BJ (cell line): ENCODE data around the gene ESRRG. TPM values are rescaled to one million over a fixed set of nuclear protein-coding genes. Genes with fewer than 3 reads are reported as not detected.

Experiments used
- CTCF ChIA-PET: fragments of 350-600 bp; formaldehyde crosslinking; extraction: SDS; loops from one replicate; lab custom pipeline; 2021; ENCODE audit warnings: antibody characterized with exemption, inconsistent platforms; lab: Yijun Ruan, JAX
- POLR2A ChIA-PET: fragments of 300-600 bp; sonication (Branson Sonifier 250); formaldehyde crosslinking; extraction: SDS; loops from one replicate; lab custom pipeline; 2021; ENCODE audit warnings: antibody characterized with exemption; lab: Charles Lee
- DNase-seq: peaks from one replicate; pipeline ENCODE4 v3.0.0-alpha.2; 2011; ENCODE audit warnings: low read depth
- H3K27me3 ChIP-seq: 2 replicates; pipeline ENCODE4 v1.6.0; 2011; ENCODE audit warnings: low read length; ENCODE audit not compliant: control insufficient read depth, insufficient read depth
- H3K36me3 ChIP-seq: 2 replicates; pipeline ENCODE4 v1.5.1; 2011; ENCODE audit warnings: low read length; ENCODE audit not compliant: control insufficient read depth, insufficient read depth
- H3K4me3 ChIP-seq: 2 replicates; pipeline ENCODE4 v1.5.1; 2011; ENCODE audit warnings: low read depth, mild to moderate bottlenecking, control low read depth, low read length
- polyA plus RNA-seq: library from polyadenylated mRNA; depleted of rRNA; stranded (reverse); fragments of >200 nt; gene quantifications from 2 replicates; pipeline ENCODE4 v1.2.3, GENCODE V29; 2011
- TF ChIP-seq, protein P1 (sequence below): IDR thresholded peaks from 2 replicates; pipeline ENCODE4 v1.5.1; 2011; ENCODE audit warnings: low read depth, mild to moderate bottlenecking, control low read depth, inconsistent platforms, low read length, moderate library complexity; ENCODE audit not compliant: insufficient read depth

The ESRRG gene
- polyA plus RNA-seq, 1 experiment: 0.05 TPM

DNA sequence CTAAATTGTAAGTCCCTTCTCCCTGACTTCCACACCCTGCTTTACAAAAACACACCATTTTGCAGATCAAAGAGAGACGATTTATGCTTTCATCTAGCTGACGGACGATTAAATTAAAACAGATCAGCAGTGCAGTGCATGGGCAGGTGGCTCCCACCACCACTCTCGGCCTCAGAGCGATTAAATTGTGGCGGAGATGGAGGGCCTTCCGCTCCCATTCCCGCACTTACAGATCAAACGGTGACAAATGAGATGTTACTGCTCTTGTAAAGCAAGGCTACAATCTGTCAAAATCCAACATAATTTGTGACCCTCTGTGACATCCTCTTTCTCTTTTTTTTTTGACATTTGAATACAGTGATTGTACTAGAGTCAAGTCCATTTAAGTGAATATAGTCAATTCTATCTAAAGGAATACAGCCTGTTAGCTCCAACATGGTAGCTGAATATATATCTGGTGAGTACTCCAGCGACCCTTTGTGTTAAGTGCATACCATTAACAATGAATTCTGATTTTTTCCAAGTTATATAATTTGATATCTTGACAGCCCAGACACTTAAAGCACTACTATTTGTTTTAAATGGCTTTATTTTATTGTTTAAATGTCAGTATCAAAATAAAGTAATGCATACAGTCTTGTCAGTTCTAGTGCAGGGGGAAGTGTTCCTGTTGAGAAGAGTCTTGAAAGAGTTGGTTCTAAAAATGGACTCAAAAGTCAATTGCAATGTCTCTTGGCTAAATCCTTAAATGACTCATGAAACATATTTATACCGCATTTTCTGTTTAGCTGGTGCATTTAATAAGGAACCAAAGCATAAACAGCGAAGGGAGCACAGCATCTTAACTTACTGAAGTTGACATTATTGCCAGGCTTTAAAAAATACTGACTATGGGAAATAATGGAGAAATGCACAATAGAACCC is 109.0 kb downstream of the ESRRG start:
- no peak for DNase-seq
- TF ChIP-seq, protein P1, sequence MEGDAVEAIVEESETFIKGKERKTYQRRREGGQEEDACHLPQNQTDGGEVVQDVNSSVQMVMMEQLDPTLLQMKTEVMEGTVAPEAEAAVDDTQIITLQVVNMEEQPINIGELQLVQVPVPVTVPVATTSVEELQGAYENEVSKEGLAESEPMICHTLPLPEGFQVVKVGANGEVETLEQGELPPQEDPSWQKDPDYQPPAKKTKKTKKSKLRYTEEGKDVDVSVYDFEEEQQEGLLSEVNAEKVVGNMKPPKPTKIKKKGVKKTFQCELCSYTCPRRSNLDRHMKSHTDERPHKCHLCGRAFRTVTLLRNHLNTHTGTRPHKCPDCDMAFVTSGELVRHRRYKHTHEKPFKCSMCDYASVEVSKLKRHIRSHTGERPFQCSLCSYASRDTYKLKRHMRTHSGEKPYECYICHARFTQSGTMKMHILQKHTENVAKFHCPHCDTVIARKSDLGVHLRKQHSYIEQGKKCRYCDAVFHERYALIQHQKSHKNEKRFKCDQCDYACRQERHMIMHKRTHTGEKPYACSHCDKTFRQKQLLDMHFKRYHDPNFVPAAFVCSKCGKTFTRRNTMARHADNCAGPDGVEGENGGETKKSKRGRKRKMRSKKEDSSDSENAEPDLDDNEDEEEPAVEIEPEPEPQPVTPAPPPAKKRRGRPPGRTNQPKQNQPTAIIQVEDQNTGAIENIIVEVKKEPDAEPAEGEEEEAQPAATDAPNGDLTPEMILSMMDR: no peak
- ChIA-PET CTCF (no interaction called here), POLR2A (no interaction called here)
- no peaks in the 10 kb centered on the region for H3K36me3 ChIP-seq
- no peaks in the 10 kb centered on the region for H3K27me3 ChIP-seq
- H3K4me3 ChIP-seq: no peak overlapping the region

DNA sequence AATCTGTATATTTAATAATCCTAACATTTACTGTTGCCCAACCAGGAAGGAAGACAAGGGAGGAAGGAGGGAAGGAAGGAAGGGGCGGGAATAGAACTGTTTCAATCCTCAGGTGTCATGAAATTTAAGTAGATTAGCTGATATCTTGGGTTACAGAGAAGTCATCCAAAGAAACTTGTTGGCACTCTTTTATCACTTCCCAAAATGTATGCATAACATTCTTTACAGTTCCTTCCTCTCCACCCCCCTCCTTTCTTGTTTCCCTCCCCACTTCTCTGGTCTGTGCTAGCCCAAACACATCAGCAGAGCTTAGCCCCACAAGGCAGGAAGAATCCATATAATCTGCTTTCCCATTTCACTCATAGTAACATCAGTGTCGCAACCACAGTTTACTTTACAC is 110.9 kb downstream of the ESRRG start:
- TF ChIP-seq, protein P1: no peak
- Histone ChIP-seq H3K4me3 (no peak overlapping the region), H3K36me3 (no peaks in the 10 kb centered on the region), H3K27me3 (no peaks in the 10 kb centered on the region)
- ChIA-PET CTCF (no interaction called here), POLR2A (no interaction called here)
- no peak for DNase-seq

DNA sequence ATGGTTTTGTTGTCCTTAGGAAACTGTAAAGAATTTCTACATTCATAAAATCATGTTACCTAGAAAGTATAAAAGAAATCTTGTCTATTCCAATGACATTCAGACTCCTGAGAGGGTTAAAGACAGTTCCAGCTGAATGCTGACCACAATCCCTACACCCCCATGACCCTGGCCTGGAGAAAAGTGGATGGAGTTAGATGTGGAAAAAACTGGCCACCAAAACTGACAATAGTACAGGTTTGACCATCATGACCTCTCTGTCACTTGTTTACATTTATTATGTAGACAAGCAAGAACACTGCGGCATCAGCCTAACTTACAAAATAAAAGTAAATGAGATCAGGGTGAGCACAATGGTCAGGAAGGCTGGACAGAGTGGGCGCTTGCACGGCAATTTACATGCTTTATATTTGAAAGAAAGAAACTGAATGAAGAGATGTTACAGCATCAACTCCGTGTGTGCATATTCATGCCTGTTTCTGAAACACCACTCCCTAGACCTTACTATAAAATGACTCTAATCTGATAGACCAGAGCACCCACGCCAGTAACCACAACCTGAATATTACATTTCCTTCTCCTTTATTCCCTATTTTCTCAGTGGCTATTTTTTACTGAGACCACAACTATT is 116.0 kb downstream of the ESRRG start:
- no peak for DNase-seq
- Histone ChIP-seq H3K36me3 (no peaks in the 10 kb centered on the region), H3K4me3 (no peak overlapping the region), H3K27me3 (no peaks in the 10 kb centered on the region)
- ChIA-PET CTCF (interaction anchor here (1.7 kb wide), 1 partner anchor 11 kb away, joined by 4 read pairs; no protein-coding TSS in a partner anchor), POLR2A (no interaction called here)
- TF ChIP-seq, protein P1: no peak

DNA sequence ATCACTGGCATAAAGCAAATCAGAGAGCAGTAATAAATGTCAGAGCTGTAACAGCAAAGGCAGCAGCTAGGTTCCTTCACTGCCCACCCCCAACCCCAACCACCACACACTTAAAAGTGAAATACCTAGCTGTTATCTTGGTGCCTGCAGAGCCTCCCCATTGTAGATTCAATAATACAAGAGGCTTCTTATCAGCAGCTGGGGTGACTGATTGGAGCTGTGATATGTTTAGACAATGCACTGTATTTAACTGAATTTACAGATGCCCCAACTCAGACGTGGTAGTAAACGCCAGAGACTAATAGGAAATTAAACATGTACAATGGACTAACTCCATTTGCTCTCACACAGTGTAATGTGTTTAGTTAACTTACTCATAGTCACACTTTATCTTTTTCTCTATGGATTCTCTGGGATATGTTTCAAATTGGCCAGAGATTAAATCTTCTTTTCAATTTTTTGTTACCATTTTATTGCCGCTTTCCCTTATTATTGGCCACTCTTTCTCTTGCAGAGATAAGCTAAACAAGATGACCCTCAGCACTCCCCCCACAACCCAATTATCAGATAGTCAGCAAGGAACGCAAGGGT is 117.1 kb downstream of the ESRRG start:
- POLR2A ChIA-PET: no interaction called here
- TF ChIP-seq, protein P1: no peak
- no peaks in the 10 kb centered on the region for H3K36me3 ChIP-seq
- no peak overlapping the region for H3K4me3 ChIP-seq
- CTCF ChIA-PET: interaction anchor here (1.7 kb wide), 1 partner anchor 10 kb away, joined by 4 read pairs; no protein-coding TSS in a partner anchor
- H3K27me3 ChIP-seq: no peaks in the 10 kb centered on the region
- no peak for DNase-seq

DNA sequence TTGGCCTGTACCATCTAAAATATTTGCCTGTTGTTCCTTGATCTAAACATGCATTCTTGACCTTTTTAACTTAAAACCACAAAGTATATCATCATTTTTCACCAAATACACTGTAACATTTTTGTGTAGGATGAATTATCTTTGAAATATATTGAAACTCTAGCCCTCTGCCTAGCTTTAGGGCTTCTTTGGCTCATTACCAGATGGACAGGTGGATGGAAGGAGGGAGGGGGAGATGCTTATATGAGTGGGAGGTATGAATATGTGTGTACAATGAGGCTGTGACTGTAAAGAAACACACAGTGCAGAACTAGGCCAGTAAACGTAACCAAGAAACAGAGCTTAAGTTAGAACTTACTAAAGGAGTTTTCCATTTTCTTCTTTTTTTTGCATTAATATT is 118.5 kb downstream of the ESRRG start:
- no peak for DNase-seq
- TF ChIP-seq, protein P1: no peak
- POLR2A ChIA-PET: no interaction called here
- no peaks in the 10 kb centered on the region for H3K36me3 ChIP-seq
- H3K27me3 ChIP-seq: no peaks in the 10 kb centered on the region
- CTCF ChIA-PET: no interaction called here
- no peak overlapping the region for H3K4me3 ChIP-seq
